Thoracic aorta (tissue), 2 donors: ENCODE data around the gene ELOVL5. TPM values are rescaled to one million over a fixed set of nuclear protein-coding genes. Genes with fewer than 3 reads are reported as not detected.

Experiments
- ATAC-seq: fragments of 150-250 bp; one replicate; pipeline ENCODE4 v1.8.0; 2017; ENCODE audit warnings: low read depth; ENCODE audit not compliant: insufficient number of reproducible peaks, low FRiP score
- DNase-seq: peaks from one replicate; pipeline ENCODE4 v3.0.0-alpha.2; 2020; ENCODE audit warnings: low spot score
- H3K27ac ChIP-seq, 2 donors: fragments of 200-600 bp; sonication (generic); 1 replicate in 1 of 2; 2 replicates in 1 of 2; pipeline ENCODE4 v1.5.1; 2016; ENCODE audit warnings: mild to moderate bottlenecking in 2 of 2, moderate library complexity in 2 of 2
- H3K27me3 ChIP-seq: fragments of 200-600 bp; sonication (generic); replicated peaks from 2 replicates; pipeline ENCODE4 v1.6.0; 2016; ENCODE audit warnings: mild to moderate bottlenecking; ENCODE audit not compliant: insufficient read depth
- H3K36me3 ChIP-seq: fragments of 200-600 bp; sonication (generic); one replicate; pipeline ENCODE4 v1.5.1; 2016
- H3K4me1 ChIP-seq, 2 donors: fragments of 200-600 bp; sonication (generic); 1 replicate in 1 of 2; 2 replicates in 1 of 2; pipeline versions ENCODE4 v1.5.1 to v1.6.0; 2016; ENCODE audit warnings: low read depth in 2 of 2, mild to moderate bottlenecking in 1 of 2; ENCODE audit not compliant: control insufficient read depth in 1 of 2
- H3K4me3 ChIP-seq: fragments of 200-600 bp; sonication (generic); 2 replicates; pipeline ENCODE4 v1.5.1; 2016; ENCODE audit warnings: mild to moderate bottlenecking
- H3K9me3 ChIP-seq: fragments of 200-600 bp; sonication (generic); 2 replicates; pipeline ENCODE4 v1.5.1; 2016
- CTCF ChIP-seq: fragments of 200-600 bp; sonication (generic); IDR thresholded peaks from one replicate; pipeline ENCODE4 v1.5.1; 2019; ENCODE audit warnings: antibody characterized with exemption
- total RNA-seq, 2 donors: library from RNA; depleted of rRNA; stranded (reverse); fragments of >200 nt; gene quantifications; one replicate each; pipeline versions ENCODE4 v1.1.0 to v1.2.3, GENCODE V29; 2016

The ELOVL5 gene
- total RNA-seq, 2 donors from 2014 or later: 61.1 to 86.8 TPM

- no peaks in the 10 kb centered on the region for H3K9me3 ChIP-seq
- no peak for DNase-seq
- no peaks in the 10 kb centered on the region for H3K27me3 ChIP-seq
- no peak for TF ChIP-seq CTCF
- H3K27ac ChIP-seq: no peak overlapping the region
- H3K4me1 ChIP-seq: no peaks in the 10 kb centered on the region
- H3K36me3 ChIP-seq: no peaks in the 10 kb centered on the region
- no peak for ATAC-seq
- H3K4me3 ChIP-seq: no peak overlapping the region
Measured at GRCh38 chr6:53238311-53238710, 110.4 kb downstream of the ELOVL5 start.

DNA sequence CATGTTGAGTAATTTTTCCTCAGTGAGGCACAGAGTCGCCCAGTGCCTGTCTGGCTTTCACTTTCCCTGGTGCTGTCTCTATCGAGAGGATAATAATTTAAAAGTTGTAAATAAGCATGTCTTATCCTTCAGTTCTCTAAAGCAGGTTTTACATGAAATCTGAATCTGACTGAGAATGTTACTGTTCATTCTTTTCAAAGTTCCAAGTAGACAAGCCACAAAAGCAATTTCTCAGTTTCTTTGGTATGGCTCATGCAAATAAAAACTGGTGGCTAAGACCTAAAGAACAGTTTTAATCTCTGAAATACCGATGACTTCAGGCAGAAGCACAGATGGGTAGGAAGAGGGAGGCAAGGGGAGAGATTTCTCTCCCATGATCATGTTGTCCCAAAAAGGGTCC is 112.5 kb downstream of the ELOVL5 start:
- DNase-seq (no peak), ATAC-seq (no peak)
- no peaks in the 10 kb centered on the region for H3K36me3 ChIP-seq
- no peaks in the 10 kb centered on the region for H3K4me1 ChIP-seq
- TF ChIP-seq CTCF: no peak
- no peak overlapping the region for H3K4me3 ChIP-seq
- no peaks in the 10 kb centered on the region for H3K9me3 ChIP-seq
- no peaks in the 10 kb centered on the region for H3K27me3 ChIP-seq
- no peak overlapping the region for H3K27ac ChIP-seq

DNA sequence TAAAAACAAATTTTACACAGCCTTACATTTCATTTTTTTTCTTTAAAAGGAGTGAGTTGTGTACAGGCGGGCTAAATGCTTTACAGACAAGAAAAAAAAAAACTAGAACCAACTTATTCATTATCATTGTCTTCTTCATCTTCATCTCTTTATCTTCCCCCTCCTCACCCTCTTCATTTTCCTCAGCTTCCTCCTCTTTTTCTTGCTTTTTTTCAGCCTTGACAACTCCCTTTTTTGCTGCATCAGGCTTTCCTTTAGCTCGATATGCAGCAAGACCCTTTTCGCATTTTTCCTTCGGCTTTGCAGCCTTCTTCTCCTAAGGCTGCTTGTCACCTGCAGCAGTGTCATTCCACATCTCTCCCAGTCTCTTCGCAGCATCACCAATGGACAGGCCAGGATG is 113.2 kb downstream of the ELOVL5 start:
- no peak for TF ChIP-seq CTCF
- DNase-seq: no peak
- no peaks in the 10 kb centered on the region for H3K36me3 ChIP-seq

DNA sequence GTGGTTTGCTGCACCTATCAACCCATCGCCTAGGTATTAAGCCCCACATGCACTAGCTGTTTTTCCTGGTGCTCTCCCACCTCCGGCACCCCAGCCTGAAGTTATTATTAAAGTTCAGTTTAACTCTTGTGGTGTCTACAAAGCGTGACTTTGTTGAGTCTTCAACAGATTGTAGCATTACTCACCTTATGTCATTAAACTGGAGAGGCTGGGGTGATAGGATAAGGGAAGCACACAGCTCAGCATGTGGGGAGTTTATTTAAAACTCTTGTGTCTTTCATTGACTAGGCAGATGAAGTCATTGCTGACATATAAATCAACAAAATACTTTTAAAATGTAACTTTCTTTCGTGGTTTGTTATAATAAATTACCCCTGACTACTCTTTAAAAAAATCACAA is 115.4 kb downstream of the ELOVL5 start:
- no peak for TF ChIP-seq CTCF
- Histone ChIP-seq H3K27me3 (no peaks in the 10 kb centered on the region), H3K36me3 (no peaks in the 10 kb centered on the region), H3K4me3 (no peak overlapping the region), H3K4me1 (no peaks in the 10 kb centered on the region), H3K9me3 (no peaks in the 10 kb centered on the region), H3K27ac (no peak overlapping the region)
- ATAC-seq (no peak), DNase-seq (no peak)

More for the DNA sequence above, 113.2 kb downstream of the ELOVL5 start:
- H3K4me3 ChIP-seq: no peak overlapping the region
- no peak overlapping the region for H3K27ac ChIP-seq
- no peaks in the 10 kb centered on the region for H3K9me3 ChIP-seq
- no peaks in the 10 kb centered on the region for H3K4me1 ChIP-seq
- no peaks in the 10 kb centered on the region for H3K27me3 ChIP-seq
- ATAC-seq: no peak

- no peaks in the 10 kb centered on the region for H3K4me1 ChIP-seq
- H3K27me3 ChIP-seq: no peaks in the 10 kb centered on the region
- H3K27ac ChIP-seq: no peak overlapping the region
- no peaks in the 10 kb centered on the region for H3K9me3 ChIP-seq
- no peak for ATAC-seq
- no peak for DNase-seq
- no peak for TF ChIP-seq CTCF
- H3K36me3 ChIP-seq: no peaks in the 10 kb centered on the region
- H3K4me3 ChIP-seq: no peak overlapping the region
Measured at GRCh38 chr6:53230775-53231467, 117.8 kb downstream of the ELOVL5 start.
